Uterus (tissue), 4 donors: Measurements from ENCODE around the gene OR51A7. TPM values are rescaled to one million over a fixed set of nuclear protein-coding genes. Genes with fewer than 3 reads are reported as not detected.

Experiments
- DNase-seq, 2 donors: peaks; one replicate each; pipeline ENCODE4 v3.0.0-alpha.2; 2019 to 2020
- H3K27ac ChIP-seq, 2 donors: fragments of 200-600 bp; sonication (generic); 1 replicate in 1 of 2; 2 replicates in 1 of 2; pipeline ENCODE4 v1.5.1; 2016 to 2018
- H3K27me3 ChIP-seq, 2 donors: fragments of 200-600 bp; sonication (generic); one replicate each; pipeline ENCODE4 v1.5.1; 2018 to 2019; ENCODE audit warnings: control low read depth in 1 of 2
- H3K36me3 ChIP-seq, 2 donors: fragments of 200-600 bp; sonication (generic); one replicate each; pipeline ENCODE4 v1.5.1; 2019; ENCODE audit warnings: control low read depth in 1 of 2
- H3K4me1 ChIP-seq, 2 donors: fragments of 200-600 bp; sonication (generic); one replicate each; pipeline ENCODE4 v1.5.1; 2018 to 2019; ENCODE audit warnings: control low read depth in 1 of 2
- H3K4me3 ChIP-seq, 2 donors: fragments of 200-600 bp; sonication (generic); 1 replicate in 1 of 2; 2 replicates in 1 of 2; pipeline ENCODE4 v1.5.1; 2018 to 2019; ENCODE audit warnings: mild to moderate bottlenecking in 1 of 2
- H3K9me3 ChIP-seq, 2 donors: fragments of 200-600 bp; sonication (generic); one replicate each; pipeline ENCODE4 v1.5.1; 2019; ENCODE audit warnings: control low read depth in 1 of 2
- CTCF ChIP-seq, 4 experiments: fragments of 200-600 bp in 2 of 4; fragments of 450-650 bp in 2 of 4; sonication (generic) in 2 of 4; IDR thresholded peaks; one replicate each; pipeline ENCODE4 v1.5.1; 2016 to 2019; ENCODE audit warnings: antibody characterized with exemption in 4 of 4, mild to moderate bottlenecking in 2 of 4, moderate library complexity in 1 of 4
- POLR2A ChIP-seq, 2 donors: fragments of 450-650 bp; IDR thresholded peaks; one replicate each; pipeline ENCODE4 v1.6.1; 2016; ENCODE audit warnings: antibody characterized with exemption in 2 of 2, mild to moderate bottlenecking in 1 of 2, moderate library complexity in 1 of 2
- intact Hi-C: fragments of 100-400 bp; cut with DNase I; formaldehyde crosslinking; loops from one replicate; pipeline ENCODE4 v1.15.1; 2023; ENCODE audit warnings: low total_unique reads
- total RNA-seq, 4 donors: library from RNA; depleted of rRNA in 3 of 4; stranded (reverse); fragments of >200 nt in 3 of 4; gene quantifications; one replicate each; pipeline versions ENCODE4 v1.1.0 to v1.2.4, GENCODE V29; 2014 to 2023
- donor health status: DM: yes; HTN: yes; CAD: no.

Gene OR51A7
- total RNA-seq, 4 donors from 2014 or later, result not detected

GRCh38 chr11:4881188-4881587 lies 22.4 kb upstream of the OR51A7 start:
- H3K4me3 ChIP-seq, result no peak overlapping the region
- H3K27ac ChIP-seq, result no peak overlapping the region
- no peaks in the 10 kb centered on the region for H3K36me3 ChIP-seq
- no peak for TF ChIP-seq CTCF (IDR thresholded peaks at IDR 0.05)
- no peak for TF ChIP-seq POLR2A (IDR thresholded peaks at IDR 0.05)
- H3K9me3 ChIP-seq, result no peaks in the 10 kb centered on the region
- no peaks in the 10 kb centered on the region for H3K27me3 ChIP-seq
- intact Hi-C loops, result no loop called here
- H3K4me1 ChIP-seq, result no peaks in the 10 kb centered on the region
- DNase-seq, result no peak

- H3K4me1 ChIP-seq, result no peaks in the 10 kb centered on the region
- H3K27ac ChIP-seq, result no peak within 1 kb of the TSS
- TF ChIP-seq POLR2A (IDR thresholded peaks at IDR 0.05) (no peak), CTCF (IDR thresholded peaks at IDR 0.05) (no peak)
- no peaks in the 10 kb centered on the region for H3K36me3 ChIP-seq
- H3K27me3 ChIP-seq, result no peaks in the 10 kb centered on the region
- no peak within 1 kb of the TSS for H3K4me3 ChIP-seq
- intact Hi-C loops, result no loop called here
- no peaks in the 10 kb centered on the region for H3K9me3 ChIP-seq
- DNase-seq, result no peak
Observed at GRCh38 chr11:4881860-4882500, 21.6 kb upstream of the OR51A7 start, which contains the start of gene OR51T1. OR51T1 (plus strand) TSS chr11:4881900; CDS start chr11:4881900, 0 bp downstream.

- no peaks in the 10 kb centered on the region for H3K36me3 ChIP-seq
- intact Hi-C loops, result no loop called here
- H3K9me3 ChIP-seq, result no peaks in the 10 kb centered on the region
- no peaks in the 10 kb centered on the region for H3K4me1 ChIP-seq
- H3K4me3 ChIP-seq, result no peak overlapping the region
- no peak for DNase-seq
- TF ChIP-seq POLR2A (IDR thresholded peaks at IDR 0.05) (no peak), CTCF (IDR thresholded peaks at IDR 0.05) (no peak)
- no peak overlapping the region for H3K27ac ChIP-seq
- H3K27me3 ChIP-seq, result no peaks in the 10 kb centered on the region
Observed at GRCh38 chr11:4882543-4882942, 21.0 kb upstream of the OR51A7 start.

- Histone ChIP-seq H3K27ac (no peak overlapping the region), H3K27me3 (no peaks in the 10 kb centered on the region), H3K4me3 (no peak overlapping the region), H3K36me3 (no peaks in the 10 kb centered on the region), H3K9me3 (no peaks in the 10 kb centered on the region), H3K4me1 (no peaks in the 10 kb centered on the region)
- no peak for DNase-seq
- TF ChIP-seq CTCF (IDR thresholded peaks at IDR 0.05) (no peak), POLR2A (IDR thresholded peaks at IDR 0.05) (no peak)
- intact Hi-C loops, result no loop called here
Observed at GRCh38 chr11:4884361-4884760, 19.2 kb upstream of the OR51A7 start.

- TF ChIP-seq POLR2A (IDR thresholded peaks at IDR 0.05) (no peak), CTCF (IDR thresholded peaks at IDR 0.05) (no peak)
- Histone ChIP-seq H3K36me3 (no peaks in the 10 kb centered on the region), H3K4me1 (no peaks in the 10 kb centered on the region), H3K4me3 (no peak overlapping the region), H3K27me3 (no peaks in the 10 kb centered on the region), H3K9me3 (no peaks in the 10 kb centered on the region), H3K27ac (no peak overlapping the region)
- intact Hi-C loops, result no loop called here
- DNase-seq, result no peak
Observed at GRCh38 chr11:4886186-4886585, 17.4 kb upstream of the OR51A7 start.
